Upper lobe of right lung (tissue), 1 donor: Measurements from ENCODE around the gene ACAN. TPM values are rescaled to one million over a fixed set of nuclear protein-coding genes. Genes with fewer than 3 reads are reported as not detected.

Source experiments
- ATAC-seq: fragments of 200-7000 bp; cut with Tn5 transposase; one replicate; pipeline ENCODE4 v1.9.1; 2020; ENCODE audit warnings: mild to moderate bottlenecking, moderate library complexity
- DNase-seq: peaks from one replicate; pipeline ENCODE4 v3.0.0-alpha.2; 2020
- H3K27ac ChIP-seq: fragments of 200-600 bp; one replicate; pipeline ENCODE4 v1.8.0; 2022
- H3K27me3 ChIP-seq: fragments of 200-600 bp; one replicate; pipeline ENCODE4 v1.8.0; 2022; ENCODE audit warnings: mild to moderate bottlenecking
- H3K36me3 ChIP-seq: fragments of 200-600 bp; one replicate; pipeline ENCODE4 v1.8.0; 2022
- H3K4me1 ChIP-seq: fragments of 200-600 bp; one replicate; pipeline ENCODE4 v1.8.0; 2022
- H3K4me3 ChIP-seq: fragments of 200-600 bp; one replicate; pipeline ENCODE4 v1.8.0; 2022; ENCODE audit warnings: mild to moderate bottlenecking
- H3K9me3 ChIP-seq: fragments of 200-600 bp; one replicate; pipeline ENCODE4 v1.8.0; 2022
- intact Hi-C: fragments of 100-400 bp; cut with DNase I; formaldehyde crosslinking; loops from one replicate; pipeline ENCODE4 v1.11.0; 2022
- total RNA-seq: library from RNA; stranded (reverse); fragmentation: NEBNext Ultra II Directional; extraction: Animal tissue kit (Norgen Biotek cat#: 25700); gene quantifications from one replicate; pipeline ENCODE4 v1.2.1, GENCODE V29; 2021
- TF ChIP-seq, protein P1 (sequence below): fragments of 200-600 bp; IDR thresholded peaks from one replicate; pipeline ENCODE4 v1.8.0; 2022; ENCODE audit warnings: antibody characterized with exemption
- donor health status: DM: no; HTN: yes; CAD: no; lungs with severe emphysema.

Gene ACAN
- total RNA-seq, 1 donor from 2014 or later, result 0.06 TPM

DNA sequence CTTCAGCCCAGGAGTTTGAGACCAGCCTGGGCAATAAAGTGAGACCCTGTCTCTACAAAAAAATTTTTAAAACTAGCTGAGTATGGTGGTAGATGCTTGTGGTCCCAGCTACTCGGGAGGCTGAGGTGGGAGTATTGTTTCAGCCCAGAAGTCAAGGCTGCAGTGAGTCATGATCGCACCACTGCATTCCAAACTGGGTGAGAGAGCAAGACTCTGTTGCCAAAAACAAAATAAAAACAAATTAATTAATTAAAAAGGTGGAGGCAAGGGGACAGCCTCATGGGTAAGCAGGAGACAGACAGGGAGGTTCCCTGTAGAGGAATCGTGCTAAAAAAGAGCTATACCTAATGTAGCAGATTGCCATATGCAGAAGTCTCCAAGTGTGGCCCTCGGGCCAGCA, 79.5 kb downstream of the ACAN start:
- Histone ChIP-seq H3K27ac (no peak overlapping the region), H3K4me3 (no peak overlapping the region), H3K36me3 (no peaks in the 10 kb centered on the region), H3K27me3 (no peaks in the 10 kb centered on the region), H3K4me1 (no peaks in the 10 kb centered on the region), H3K9me3 (no peaks in the 10 kb centered on the region)
- intact Hi-C loops, result no loop called here
- DNase-seq, result no peak
- TF ChIP-seq, protein P1, sequence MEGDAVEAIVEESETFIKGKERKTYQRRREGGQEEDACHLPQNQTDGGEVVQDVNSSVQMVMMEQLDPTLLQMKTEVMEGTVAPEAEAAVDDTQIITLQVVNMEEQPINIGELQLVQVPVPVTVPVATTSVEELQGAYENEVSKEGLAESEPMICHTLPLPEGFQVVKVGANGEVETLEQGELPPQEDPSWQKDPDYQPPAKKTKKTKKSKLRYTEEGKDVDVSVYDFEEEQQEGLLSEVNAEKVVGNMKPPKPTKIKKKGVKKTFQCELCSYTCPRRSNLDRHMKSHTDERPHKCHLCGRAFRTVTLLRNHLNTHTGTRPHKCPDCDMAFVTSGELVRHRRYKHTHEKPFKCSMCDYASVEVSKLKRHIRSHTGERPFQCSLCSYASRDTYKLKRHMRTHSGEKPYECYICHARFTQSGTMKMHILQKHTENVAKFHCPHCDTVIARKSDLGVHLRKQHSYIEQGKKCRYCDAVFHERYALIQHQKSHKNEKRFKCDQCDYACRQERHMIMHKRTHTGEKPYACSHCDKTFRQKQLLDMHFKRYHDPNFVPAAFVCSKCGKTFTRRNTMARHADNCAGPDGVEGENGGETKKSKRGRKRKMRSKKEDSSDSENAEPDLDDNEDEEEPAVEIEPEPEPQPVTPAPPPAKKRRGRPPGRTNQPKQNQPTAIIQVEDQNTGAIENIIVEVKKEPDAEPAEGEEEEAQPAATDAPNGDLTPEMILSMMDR, result no peak
- ATAC-seq, result no peak

DNA sequence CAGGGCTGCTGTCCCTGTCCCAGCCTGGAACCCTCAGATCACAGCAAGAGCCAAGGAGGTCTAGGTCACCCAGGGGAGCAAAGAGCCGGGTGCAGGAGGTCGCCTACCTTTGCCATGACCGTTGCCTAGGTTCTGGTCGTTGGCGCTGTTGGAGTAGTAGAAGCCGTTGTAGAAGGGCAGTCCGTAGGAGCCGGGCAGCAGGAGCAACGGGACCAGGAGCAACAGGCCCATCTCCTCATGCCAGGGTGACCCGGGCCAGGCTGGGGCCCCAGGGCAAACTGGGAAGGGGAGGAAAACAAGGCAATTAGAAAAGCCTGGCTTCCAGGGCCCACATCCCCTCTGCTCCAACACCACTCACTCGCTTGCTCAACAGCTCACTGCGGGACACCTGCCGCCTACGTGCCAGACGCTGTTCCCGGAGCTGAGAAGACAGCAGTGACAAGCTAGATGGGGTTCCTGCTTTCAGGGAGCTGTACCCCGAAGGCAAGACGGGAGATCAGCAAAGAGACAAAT, 83.9 kb downstream of the ACAN start:
- TF ChIP-seq, protein P1, result no peak
- no peaks in the 10 kb centered on the region for H3K4me1 ChIP-seq
- DNase-seq, result no peak
- H3K27ac ChIP-seq, result no peak overlapping the region
- intact Hi-C loops, result no loop called here
- H3K9me3 ChIP-seq, result no peaks in the 10 kb centered on the region
- H3K4me3 ChIP-seq, result no peak overlapping the region
- no peaks in the 10 kb centered on the region for H3K27me3 ChIP-seq
- no peaks in the 10 kb centered on the region for H3K36me3 ChIP-seq
- ATAC-seq, result no peak

DNA sequence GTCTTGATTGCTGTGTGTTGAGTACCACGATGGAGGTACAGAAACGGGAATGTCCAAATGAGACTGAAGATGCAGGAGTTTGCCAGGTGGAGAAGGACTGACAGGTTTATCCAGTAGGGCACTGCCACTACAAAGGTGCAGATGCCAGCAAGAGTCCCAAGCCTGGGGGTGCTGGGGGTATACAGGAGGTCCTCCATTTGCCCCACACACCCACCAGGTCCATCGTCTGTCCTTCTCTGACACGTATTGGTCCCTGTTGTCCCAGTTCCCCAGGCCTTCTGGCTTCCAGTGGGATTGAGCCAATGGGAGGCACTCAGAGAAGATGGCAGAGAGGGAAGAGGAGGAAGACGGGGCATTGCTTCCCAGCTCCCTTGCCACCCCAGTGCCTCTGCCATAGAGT, 85.5 kb downstream of the ACAN start:
- no peak overlapping the region for H3K4me3 ChIP-seq
- no peak for DNase-seq
- TF ChIP-seq, protein P1, result no peak
- no peaks in the 10 kb centered on the region for H3K27me3 ChIP-seq
- no peaks in the 10 kb centered on the region for H3K9me3 ChIP-seq
- no peak overlapping the region for H3K27ac ChIP-seq
- ATAC-seq, result no peak
- intact Hi-C loops, result no loop called here
- no peaks in the 10 kb centered on the region for H3K4me1 ChIP-seq
- H3K36me3 ChIP-seq, result no peaks in the 10 kb centered on the region

DNA sequence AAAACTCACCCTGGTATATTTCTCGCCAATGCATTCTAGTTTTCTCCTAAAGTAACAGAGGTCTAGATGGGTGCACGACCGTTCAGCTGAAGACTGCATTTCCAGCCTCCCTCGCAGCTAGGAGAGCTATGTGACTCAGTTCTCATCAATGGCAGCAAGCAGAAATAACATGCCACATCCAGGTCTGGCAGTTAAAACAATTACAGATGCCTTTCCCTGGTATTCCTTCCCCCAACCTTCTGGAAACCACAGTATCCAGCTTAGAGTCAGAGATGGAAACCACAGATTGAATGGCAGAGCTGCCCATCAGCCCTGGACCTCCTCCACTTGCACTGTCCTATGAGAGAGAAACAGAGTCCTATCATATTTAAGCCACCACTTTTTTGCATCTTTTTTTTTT, 87.3 kb downstream of the ACAN start:
- ATAC-seq, result no peak
- peaks cover 11% of the 10 kb centered on the region for H3K4me1 ChIP-seq
- peaks cover 7% of the 10 kb centered on the region for H3K27me3 ChIP-seq
- DNase-seq, result no peak
- intact Hi-C loops, result loop anchor here (10.0 kb wide), 1 partner anchor 284 kb away; no protein-coding TSS in a partner anchor
- no peak overlapping the region for H3K27ac ChIP-seq
- no peaks in the 10 kb centered on the region for H3K36me3 ChIP-seq
- no peak overlapping the region for H3K4me3 ChIP-seq
- TF ChIP-seq, protein P1, result no peak
- no peaks in the 10 kb centered on the region for H3K9me3 ChIP-seq

DNA sequence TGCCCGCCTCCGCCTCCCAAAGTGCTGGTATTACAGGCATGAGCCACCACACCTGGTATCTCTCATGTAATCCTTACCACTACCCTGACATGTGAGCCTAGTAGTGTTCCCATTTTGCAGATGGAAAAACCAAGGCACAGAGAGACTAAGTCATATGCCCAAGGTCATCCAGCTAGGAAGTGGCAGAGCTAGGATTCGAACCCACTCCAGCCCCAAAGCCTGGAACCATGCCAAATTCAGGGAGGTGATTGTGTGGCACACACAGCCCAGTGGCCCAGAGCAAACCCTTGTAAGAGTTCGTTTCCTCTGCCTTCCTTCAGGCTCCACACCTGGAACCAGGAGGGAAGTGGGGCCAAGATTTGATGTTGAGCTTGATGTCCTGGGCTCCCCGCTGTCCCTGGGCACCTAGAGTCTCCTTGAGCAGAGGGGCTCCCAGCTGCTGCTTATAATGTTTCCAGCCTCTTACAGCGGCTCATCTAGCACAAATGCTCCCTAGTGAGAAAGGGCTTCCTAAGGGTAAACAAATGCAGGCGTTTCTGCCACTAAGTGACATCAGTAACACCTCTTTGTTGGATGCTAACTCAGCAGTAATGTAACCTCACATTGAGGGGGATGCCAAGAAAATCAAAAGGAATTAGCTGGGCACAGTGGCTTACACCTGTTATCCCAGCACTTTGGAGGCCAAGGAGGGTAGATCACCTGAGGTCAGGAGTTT, 88.5 kb downstream of the ACAN start:
- H3K4me3 ChIP-seq, result no peak overlapping the region
- ATAC-seq (no peak), DNase-seq (no peak)
- H3K4me1 ChIP-seq, result peaks cover 16% of the 10 kb centered on the region
- no peaks in the 10 kb centered on the region for H3K9me3 ChIP-seq
- H3K27ac ChIP-seq, result no peak overlapping the region
- intact Hi-C loops, result loop anchor here (10.0 kb wide), 1 partner anchor 283 kb away; no protein-coding TSS in a partner anchor
- peaks cover 7% of the 10 kb centered on the region for H3K27me3 ChIP-seq
- H3K36me3 ChIP-seq, result no peaks in the 10 kb centered on the region
- TF ChIP-seq, protein P1, result no peak
